Pulmonary artery endothelial cell (primary cell): ENCODE data around the gene IL5. TPM values are rescaled to one million over a fixed set of nuclear protein-coding genes. Genes with fewer than 3 reads are reported as not detected.
A peak's percentile ranks its signal among the peaks of the same experiment; 100 is the strongest.
"Not testable (repeated sequence)": the region's sequence is repeated elsewhere in the genome, so short reads cannot be mapped to it uniquely, and the experiment has no call there.

Experiments used
- DNase-seq: peaks from one replicate; pipeline ENCODE4 v3.0.0-alpha.2; 2011; ENCODE audit warnings: low read depth, low spot score
- total RNA-seq: library from RNA; depleted of rRNA; stranded (reverse); fragments of >200 nt; gene quantifications from 2 replicates; pipeline ENCODE4 v1.2.3, GENCODE V29; 2014

Gene IL5
- not detected in 2 replicates for total RNA-seq

DNA sequence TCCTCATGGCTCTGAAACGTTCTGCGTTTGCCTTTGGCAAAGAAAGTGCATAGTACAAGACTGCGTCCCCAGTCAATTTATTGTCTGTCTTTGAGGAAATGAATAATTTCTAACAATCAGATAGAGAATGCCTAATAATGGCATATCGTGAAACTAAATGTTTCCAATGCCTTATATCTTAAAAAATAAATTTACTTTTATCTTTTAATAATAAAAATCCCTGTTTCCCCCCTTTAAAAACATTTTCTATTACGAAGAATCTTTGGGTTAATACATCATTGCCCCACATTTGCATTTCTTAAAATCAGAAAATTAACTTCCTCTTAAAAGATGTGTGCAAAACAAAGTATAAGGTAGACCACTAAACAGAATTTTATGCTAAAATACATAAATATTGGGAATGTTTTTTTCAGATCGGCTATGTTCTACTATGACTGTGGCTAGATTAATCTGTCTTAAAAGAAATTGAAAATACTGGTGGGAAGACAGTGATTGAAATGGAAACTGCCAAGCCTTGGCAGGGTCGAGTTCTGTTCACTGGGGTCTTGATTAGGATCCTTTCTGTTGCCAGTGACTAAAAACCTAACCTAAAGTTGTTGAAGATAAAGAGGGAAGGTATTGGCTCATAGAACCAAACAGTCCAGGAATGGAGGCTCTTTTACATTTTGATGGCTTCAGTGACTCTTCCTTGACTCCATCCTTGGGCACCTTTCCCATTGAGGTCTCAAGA, at the start of gene IL5:
Gene IL5 (minus strand): TSS at position 51 of the 730 bp plus-strand sequence. CDS start 44 bp downstream, at position 7.
- no peak for DNase-seq

- no peak for DNase-seq
These were observed 49.2 kb upstream of the IL5 start for GRCh38 chr5:132592521-132592920.

GRCh38 chr5:132591145-132591544, 47.8 kb upstream of the IL5 start:
- DNase-seq: no peak

GRCh38 chr5:132589467-132589866, 46.1 kb upstream of the IL5 start:
- DNase-seq: no peak

- DNase-seq: no peak
These were observed 42.7 kb upstream of the IL5 start for GRCh38 chr5:132586063-132586462.

DNA sequence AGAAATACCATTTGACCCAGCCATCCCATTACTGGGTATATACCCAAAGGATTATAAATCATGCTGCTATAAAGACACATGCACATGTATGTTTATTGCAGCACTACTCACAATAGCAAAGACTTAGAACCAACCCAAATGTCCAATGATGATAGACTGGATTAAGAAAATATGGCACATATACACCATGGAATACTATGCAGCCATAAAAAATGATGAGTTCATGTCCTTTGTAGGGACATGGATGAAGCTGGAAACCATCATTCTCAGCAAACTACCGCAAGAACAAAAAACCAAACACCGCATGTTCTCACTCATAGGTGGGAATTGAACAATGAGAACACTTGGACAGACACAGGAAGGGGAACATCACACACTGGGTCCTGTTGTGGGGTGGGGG, 41.2 kb upstream of the IL5 start:
- not testable (repeated sequence) for DNase-seq

DNA sequence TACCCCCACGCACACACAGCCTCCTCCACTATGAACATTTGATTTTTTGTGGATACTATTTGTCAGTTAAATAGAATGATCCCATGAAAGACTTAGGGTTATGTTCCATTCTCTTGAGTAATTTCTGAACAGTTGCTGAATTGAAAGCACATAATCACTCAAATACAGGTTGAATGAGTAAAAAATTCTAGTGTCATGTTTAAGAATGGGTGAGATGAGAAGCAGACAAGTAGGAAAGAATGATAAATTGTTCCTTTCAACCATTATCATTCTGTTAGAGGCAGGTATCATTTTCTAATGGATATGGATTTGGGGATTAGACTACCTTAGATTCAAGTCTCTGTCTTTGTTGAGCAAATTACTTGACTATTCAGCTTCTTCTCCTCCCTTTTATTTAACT, 32.8 kb upstream of the IL5 start:
- DNase-seq: no peak

- no peak for DNase-seq
These were observed 23.3 kb upstream of the IL5 start for GRCh38 chr5:132566657-132567056.

DNA sequence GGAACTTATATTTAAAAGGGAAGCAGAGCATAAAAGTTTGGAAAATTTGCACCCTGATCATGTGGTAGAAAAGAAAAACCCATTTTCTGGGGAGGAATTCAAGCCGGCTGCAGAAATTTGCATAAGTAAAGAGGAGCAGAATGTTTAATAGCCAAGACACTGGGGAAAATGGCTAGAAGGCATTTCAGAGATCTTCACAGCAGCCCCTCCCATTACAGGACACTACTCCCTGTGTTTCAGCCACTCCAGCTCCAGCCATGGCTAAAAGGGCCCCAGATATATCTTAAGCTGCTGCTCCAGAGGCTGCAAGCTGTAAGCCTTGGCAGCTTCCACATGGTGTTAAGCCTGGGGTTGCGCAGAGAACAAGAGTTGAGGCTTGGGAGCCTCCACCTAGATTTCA, 21.2 kb upstream of the IL5 start:
- DNase-seq: not testable (repeated sequence)

DNA sequence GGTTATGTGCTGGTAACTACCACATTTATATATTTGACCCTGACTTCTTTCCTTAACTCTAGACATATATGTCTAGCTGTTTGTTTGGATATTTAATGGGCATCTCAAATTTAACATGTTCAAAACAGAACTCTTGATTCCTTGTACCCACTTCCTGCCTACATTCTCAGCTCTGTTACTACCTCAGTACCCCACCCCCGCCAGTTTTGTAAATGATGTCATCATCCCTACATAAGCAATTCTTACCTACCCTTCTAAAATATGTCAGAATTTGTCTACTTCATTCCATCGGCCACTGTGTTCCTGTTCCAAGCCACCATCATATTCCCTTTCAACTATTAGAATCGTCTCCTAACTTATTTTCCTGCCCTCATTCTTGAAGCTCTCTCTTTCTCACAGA, 18.3 kb upstream of the IL5 start:
- no peak for DNase-seq

DNA sequence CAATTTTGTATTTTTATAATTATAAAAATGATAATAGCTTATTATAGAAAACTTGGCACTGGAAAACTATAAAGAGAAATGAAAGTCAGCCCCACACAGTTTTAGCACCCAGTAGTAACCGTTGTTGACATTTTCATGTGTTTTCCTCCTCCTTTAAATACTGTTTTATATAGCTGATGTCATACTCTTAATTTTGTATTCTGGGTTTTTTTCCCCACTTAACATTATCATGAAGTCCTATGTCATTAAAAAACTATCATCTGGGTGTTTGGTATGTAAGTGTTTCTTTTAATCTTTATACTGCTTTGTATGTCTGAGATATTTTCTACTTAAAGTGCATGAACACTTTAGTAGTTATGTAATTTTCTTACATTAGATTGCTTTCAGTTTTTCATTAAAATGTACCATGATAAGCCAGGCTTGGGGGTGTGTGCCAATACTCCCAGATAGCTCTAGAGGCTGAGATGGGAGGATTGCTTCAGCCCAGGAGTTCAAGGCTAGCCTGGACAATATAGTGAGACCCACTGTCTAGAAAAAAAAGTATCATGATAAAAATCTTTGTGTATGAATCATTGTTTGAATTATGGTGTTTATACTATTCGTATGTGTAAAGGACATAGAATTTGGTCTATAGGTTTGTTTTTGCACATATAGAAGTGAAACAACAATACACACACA, 16.2 kb upstream of the IL5 start:
- DNase-seq: no peak

GRCh38 chr5:132557478-132558172, 14.3 kb upstream of the IL5 start:
- DNase-seq: no peak

GRCh38 chr5:132556763-132557477, 13.6 kb upstream of the IL5 start, which contains the start of gene RAD50:
Gene RAD50, plus strand, starts transcription at chr5:132556977. Its CDS starts 348 bp downstream, at chr5:132557325.
- peak; percentile 44 for DNase-seq

GRCh38 chr5:132556153-132556762, 12.9 kb upstream of the IL5 start:
- DNase-seq: no peak

DNA sequence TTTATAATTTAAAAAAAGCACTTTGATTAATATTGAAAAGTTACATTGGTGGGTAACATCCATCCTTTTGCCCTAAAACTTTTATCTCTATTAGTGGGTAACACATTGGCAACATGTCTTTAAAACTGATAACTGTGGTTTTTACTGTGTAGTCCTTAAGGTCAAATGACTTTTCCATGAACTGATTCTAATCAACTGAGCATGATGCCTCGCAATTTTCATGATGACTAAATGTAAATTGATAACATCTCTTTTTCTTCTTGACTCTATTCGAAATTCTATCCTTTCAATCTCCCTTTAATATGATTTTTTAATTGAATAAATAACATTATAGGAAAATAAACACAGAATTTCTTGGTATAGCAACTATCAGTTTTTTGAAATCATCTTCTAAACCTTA, 6.3 kb upstream of the IL5 start:
- DNase-seq: no peak

GRCh38 chr5:132548834-132549233, 5.5 kb upstream of the IL5 start:
- not testable (repeated sequence) for DNase-seq

- no peak for DNase-seq
These were observed 3.9 kb upstream of the IL5 start for GRCh38 chr5:132547269-132547668.

GRCh38 chr5:132546108-132546507, 2.8 kb upstream of the IL5 start:
- DNase-seq: no peak

GRCh38 chr5:132540764-132541163, 2.6 kb downstream of the IL5 start:
- no peak for DNase-seq

- DNase-seq: no peak
These were observed 3.2 kb downstream of the IL5 start for GRCh38 chr5:132540149-132540548.

DNA sequence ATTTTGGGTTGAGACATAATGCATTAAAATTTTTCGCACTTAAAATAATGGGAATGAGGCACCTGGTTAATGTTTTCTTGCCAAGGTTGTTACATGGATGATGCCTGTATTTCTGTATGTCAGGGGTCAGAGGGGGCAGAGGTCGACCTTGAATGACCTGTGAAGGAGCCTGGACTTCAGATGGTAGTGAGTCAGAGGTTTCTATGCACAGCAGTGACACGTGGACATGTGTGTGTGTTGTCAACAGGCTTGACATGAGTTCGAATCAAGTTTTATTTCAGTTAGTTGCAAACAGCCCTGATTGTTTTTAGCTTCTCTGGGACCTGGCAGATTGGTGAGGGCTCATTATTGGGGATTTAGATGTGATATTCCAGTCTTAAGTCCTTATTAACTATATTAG, 3.6 kb downstream of the IL5 start:
- DNase-seq: no peak
